ENCODE measurements around the gene ARL2. TPM values are rescaled to one million over a fixed set of nuclear protein-coding genes. Genes with fewer than 3 reads are reported as not detected.
"Not testable (repeated sequence)": the region's sequence is repeated elsewhere in the genome, so short reads cannot be mapped to it uniquely, and the experiment has no call there.

Gene ARL2
- total RNA-seq, 1 experiment from 2014 or later, result 107 TPM

- ChIA-PET POLR2A (ENCODE audit: unreplicated experiment) (no interaction called here), CTCF (no interaction called here)
- Histone ChIP-seq H2AFZ (ENCODE audit: low read length) (no peak overlapping the region), H4K20me1 (ENCODE audit: low read length) (no peaks in the 10 kb centered on the region), H3K9me2 (replicated peaks; ENCODE audit: low read length) (no peaks in the 10 kb centered on the region), H3K9me3 (ENCODE audit: low read length) (no peaks in the 10 kb centered on the region), H3F3A (ENCODE audit: low read length, unreplicated experiment) (peaks cover 3% of the 10 kb centered on the region), H3K4me1 (ENCODE audit: insufficient read depth, low read length) (peaks cover 18% of the 10 kb centered on the region), H3K4me2 (ENCODE audit: low read length) (no peak overlapping the region), H3K9ac (ENCODE audit: low read length) (no peak overlapping the region), H3K27ac (ENCODE audit: low read length) (no peak overlapping the region), H3K27me3 (ENCODE audit: low read length) (no peaks in the 10 kb centered on the region), H3K79me2 (ENCODE audit: low read length) (no peaks in the 10 kb centered on the region), H3K4me3 (ENCODE audit: low read length) (no peak overlapping the region), H3K36me3 (ENCODE audit: low read depth, low read length) (no peaks in the 10 kb centered on the region)
- BruUV-seq (replicated peaks), result no TSS peak
- TF ChIP-seq CTCF (conservative IDR thresholded peaks at IDR 0.05; ENCODE audit: low read depth, low read length), result no peak
- ATAC-seq (no peak), DNase-seq (no peak)
- intact Hi-C loops (cut with micrococcal nuclease), result loop anchor here (5.0 kb wide), 1 partner anchor 57 kb away; the partner anchor contains the start of gene ATG2A
Observed at GRCh38 chr11:64974124-64974523, 39.8 kb upstream of the ARL2 start.

DNA sequence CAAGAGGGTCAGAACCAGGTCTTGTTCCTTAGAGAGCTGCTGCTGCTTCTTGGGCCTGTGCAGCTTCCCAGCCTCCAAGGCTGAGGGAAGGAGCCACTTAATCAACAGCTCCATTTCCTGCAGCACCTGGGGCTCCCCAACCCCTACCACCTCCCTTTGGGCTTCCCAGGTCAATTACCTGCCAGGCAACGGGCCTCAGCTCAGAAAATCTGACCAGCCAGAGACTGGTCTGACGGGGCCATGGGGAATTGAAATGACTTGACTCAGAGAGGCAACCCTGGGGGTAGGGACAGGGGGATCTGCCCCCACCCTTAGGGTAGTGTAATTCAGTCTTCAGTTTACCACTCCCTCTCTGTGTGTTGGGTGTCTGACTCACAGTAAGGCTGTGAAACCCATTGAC is 37.3 kb upstream of the ARL2 start:
- DNase-seq, result no peak
- no peaks in the 10 kb centered on the region for H3K36me3 ChIP-seq (ENCODE audit: low read depth, low read length)
- H3K27ac ChIP-seq (ENCODE audit: low read length), result no peak overlapping the region
- no peaks in the 10 kb centered on the region for H3K9me2 ChIP-seq (replicated peaks; ENCODE audit: low read length)
- POLR2A ChIA-PET (ENCODE audit: unreplicated experiment), result no interaction called here
- no peaks in the 10 kb centered on the region for H3F3A ChIP-seq (ENCODE audit: low read length, unreplicated experiment)
- H3K79me2 ChIP-seq (ENCODE audit: low read length), result no peaks in the 10 kb centered on the region
- intact Hi-C loops (cut with micrococcal nuclease), result no loop called here
- no peak overlapping the region for H2AFZ ChIP-seq (ENCODE audit: low read length)
- no peaks in the 10 kb centered on the region for H3K27me3 ChIP-seq (ENCODE audit: low read length)
- no peaks in the 10 kb centered on the region for H4K20me1 ChIP-seq (ENCODE audit: low read length)
- BruUV-seq (replicated peaks), result no TSS peak
- no peak for TF ChIP-seq CTCF (conservative IDR thresholded peaks at IDR 0.05; ENCODE audit: low read depth, low read length)
- TF ChIP-seq EZH2 (IDR thresholded peaks at IDR 0.05; ENCODE audit: low read length, unreplicated experiment), result no peak
- TF ChIP-seq EZH2phosphoT487 (IDR thresholded peaks at IDR 0.05; ENCODE audit: borderline replicate concordance, low read length), result no peak
- no peaks in the 10 kb centered on the region for H3K4me1 ChIP-seq (ENCODE audit: insufficient read depth, low read length)
- H3K4me3 ChIP-seq (ENCODE audit: low read length), result no peak overlapping the region
- H3K9ac ChIP-seq (ENCODE audit: low read length), result no peak overlapping the region
- CTCF ChIA-PET, result no interaction called here
- ATAC-seq, result no peak
- H3K4me2 ChIP-seq (ENCODE audit: low read length), result no peak overlapping the region
- H3K9me3 ChIP-seq (ENCODE audit: low read length), result no peaks in the 10 kb centered on the region

DNA sequence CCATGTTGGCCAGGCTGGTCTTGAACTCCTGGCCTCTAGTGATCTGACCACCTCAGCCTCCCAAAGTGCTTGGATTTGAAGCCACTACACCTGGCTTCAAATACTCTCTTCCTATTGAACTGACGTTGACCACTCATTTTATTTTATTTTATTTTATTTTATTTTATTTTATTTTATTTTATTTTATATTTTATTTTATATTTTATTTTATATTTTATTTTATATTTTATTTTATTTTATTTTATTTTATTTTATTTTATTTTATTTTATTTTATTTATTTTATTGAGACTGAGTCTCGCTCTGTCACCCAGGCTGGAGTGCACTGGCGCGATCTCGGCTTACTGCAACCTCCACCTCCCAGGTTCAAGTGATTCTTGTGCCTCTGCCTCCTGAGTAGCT is 30.6 kb upstream of the ARL2 start:
- H4K20me1 ChIP-seq (ENCODE audit: low read length); CTCF ChIA-PET; H3K9ac ChIP-seq (ENCODE audit: low read length); intact Hi-C loops (cut with micrococcal nuclease); H3K36me3 ChIP-seq (ENCODE audit: low read depth, low read length); H3K27me3 ChIP-seq (ENCODE audit: low read length); POLR2A ChIA-PET (ENCODE audit: unreplicated experiment); H3K9me3 ChIP-seq (ENCODE audit: low read length); H3F3A ChIP-seq (ENCODE audit: low read length, unreplicated experiment); BruUV-seq (replicated peaks); H2AFZ ChIP-seq (ENCODE audit: low read length); H3K9me2 ChIP-seq (replicated peaks; ENCODE audit: low read length); DNase-seq; H3K4me1 ChIP-seq (ENCODE audit: insufficient read depth, low read length); H3K79me2 ChIP-seq (ENCODE audit: low read length); H3K4me2 ChIP-seq (ENCODE audit: low read length); H3K4me3 ChIP-seq (ENCODE audit: low read length); H3K27ac ChIP-seq (ENCODE audit: low read length); ATAC-seq: not testable (repeated sequence)

Measured in PC-3 (cell line).